ENCODE results near the gene CCDC40. TPM values are rescaled to one million over a fixed set of nuclear protein-coding genes. Genes with fewer than 3 reads are reported as not detected.

Gene CCDC40
- total and polyA plus RNA-seq, 2 donors from 2014 or later: 5.1 to 22.6 TPM

DNA sequence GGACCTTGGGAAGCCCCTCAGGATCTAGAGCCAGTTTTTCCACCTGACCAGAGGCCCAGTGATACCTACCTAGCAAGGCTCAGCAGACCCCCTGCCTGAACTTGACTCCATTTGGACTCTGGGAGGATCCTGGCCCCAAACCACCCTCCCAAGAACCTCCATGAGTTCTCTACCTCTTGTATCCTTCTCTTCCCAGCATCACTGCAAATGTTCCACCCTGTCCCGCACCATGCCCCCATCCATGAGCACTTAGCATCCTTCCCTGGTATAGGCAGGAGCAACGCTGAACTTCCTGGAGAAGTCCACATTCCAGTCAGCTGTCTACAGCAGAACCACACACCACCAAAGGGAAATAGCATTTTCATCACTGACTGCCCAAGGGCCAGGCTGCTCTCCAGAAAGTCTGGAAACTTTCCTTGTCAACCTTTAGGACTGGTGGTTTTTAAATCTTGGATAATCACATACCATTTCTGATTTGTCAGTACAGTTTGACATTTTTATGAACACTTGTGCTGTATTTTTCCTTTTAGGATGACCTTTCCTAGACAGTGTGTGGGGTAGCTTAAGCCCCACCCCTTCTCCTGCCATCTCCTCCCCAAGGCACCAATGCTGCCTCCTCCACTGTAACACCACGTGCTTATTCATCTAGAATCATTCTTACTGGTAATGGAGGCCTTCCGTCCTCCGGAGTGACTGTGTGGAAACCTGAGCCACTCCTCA, 96.6 kb downstream of the CCDC40 start:
- no peak for DNase-seq
- Histone ChIP-seq H3K4me3 (ENCODE audit: low read length in 3 of 3) (no peak overlapping the region), H3K36me3 (ENCODE audit: control insufficient read depth in 2 of 3, insufficient read depth in 3 of 3, low read length in 3 of 3) (peaks cover 3 to 29% (median 28%) of the 10 kb centered on the region in 3 donors), H3K9me3 (ENCODE audit: control insufficient read depth in 2 of 3, insufficient read depth in 1 of 3, low read length in 3 of 3) (no peaks in the 10 kb centered on the region), H3K27ac (ENCODE audit: low read depth in 2 of 2, low read length in 2 of 2) (no peak overlapping the region), H3K9ac (ENCODE audit: low read length in 3 of 3) (no peak overlapping the region), H3K27me3 (ENCODE audit: control insufficient read depth, insufficient read depth, low read length) (no peaks in the 10 kb centered on the region), H3K4me1 (ENCODE audit: control insufficient read depth in 2 of 3, insufficient read depth in 2 of 3, low read depth in 1 of 3, low read length in 3 of 3) (no peaks in the 10 kb centered on the region)
- no peak for FAIRE-seq
- TF ChIP-seq, protein P1, sequence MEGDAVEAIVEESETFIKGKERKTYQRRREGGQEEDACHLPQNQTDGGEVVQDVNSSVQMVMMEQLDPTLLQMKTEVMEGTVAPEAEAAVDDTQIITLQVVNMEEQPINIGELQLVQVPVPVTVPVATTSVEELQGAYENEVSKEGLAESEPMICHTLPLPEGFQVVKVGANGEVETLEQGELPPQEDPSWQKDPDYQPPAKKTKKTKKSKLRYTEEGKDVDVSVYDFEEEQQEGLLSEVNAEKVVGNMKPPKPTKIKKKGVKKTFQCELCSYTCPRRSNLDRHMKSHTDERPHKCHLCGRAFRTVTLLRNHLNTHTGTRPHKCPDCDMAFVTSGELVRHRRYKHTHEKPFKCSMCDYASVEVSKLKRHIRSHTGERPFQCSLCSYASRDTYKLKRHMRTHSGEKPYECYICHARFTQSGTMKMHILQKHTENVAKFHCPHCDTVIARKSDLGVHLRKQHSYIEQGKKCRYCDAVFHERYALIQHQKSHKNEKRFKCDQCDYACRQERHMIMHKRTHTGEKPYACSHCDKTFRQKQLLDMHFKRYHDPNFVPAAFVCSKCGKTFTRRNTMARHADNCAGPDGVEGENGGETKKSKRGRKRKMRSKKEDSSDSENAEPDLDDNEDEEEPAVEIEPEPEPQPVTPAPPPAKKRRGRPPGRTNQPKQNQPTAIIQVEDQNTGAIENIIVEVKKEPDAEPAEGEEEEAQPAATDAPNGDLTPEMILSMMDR (IDR thresholded peaks at IDR 0.05; ENCODE audit: borderline replicate concordance, extremely low read depth, insufficient read depth): no peak
- intact Hi-C loops (cut with DNase I): no loop called here

GRCh38 chr17:80133626-80133970, 97.2 kb downstream of the CCDC40 start:
- FAIRE-seq (no peak), DNase-seq (no peak)
- Histone ChIP-seq H3K4me3 (ENCODE audit: low read length in 3 of 3) (no peak overlapping the region), H3K9ac (ENCODE audit: low read length in 3 of 3) (no peak overlapping the region), H3K4me1 (ENCODE audit: control insufficient read depth in 2 of 3, insufficient read depth in 2 of 3, low read depth in 1 of 3, low read length in 3 of 3) (no peaks in the 10 kb centered on the region), H3K27me3 (ENCODE audit: control insufficient read depth, insufficient read depth, low read length) (no peaks in the 10 kb centered on the region), H3K36me3 (ENCODE audit: control insufficient read depth in 2 of 3, insufficient read depth in 3 of 3, low read length in 3 of 3) (peaks cover 6 to 33% (median 33%) of the 10 kb centered on the region in 3 donors), H3K9me3 (ENCODE audit: control insufficient read depth in 2 of 3, insufficient read depth in 1 of 3, low read length in 3 of 3) (no peaks in the 10 kb centered on the region), H3K27ac (ENCODE audit: low read depth in 2 of 2, low read length in 2 of 2) (no peak overlapping the region)
- intact Hi-C loops (cut with DNase I): no loop called here
- TF ChIP-seq, protein P1 (IDR thresholded peaks at IDR 0.05; ENCODE audit: borderline replicate concordance, extremely low read depth, insufficient read depth): no peak

GRCh38 chr17:80137131-80137530, 100.7 kb downstream of the CCDC40 start:
- Histone ChIP-seq H3K27ac (ENCODE audit: low read depth in 2 of 2, low read length in 2 of 2) (no peak overlapping the region), H3K9me3 (ENCODE audit: control insufficient read depth in 2 of 3, insufficient read depth in 1 of 3, low read length in 3 of 3) (no peaks in the 10 kb centered on the region), H3K36me3 (ENCODE audit: control insufficient read depth in 2 of 3, insufficient read depth in 3 of 3, low read length in 3 of 3) (peaks cover 14 to 66% (median 58%) of the 10 kb centered on the region in 3 donors), H3K27me3 (ENCODE audit: control insufficient read depth, insufficient read depth, low read length) (no peaks in the 10 kb centered on the region), H3K4me3 (ENCODE audit: low read length in 3 of 3) (no peak overlapping the region), H3K9ac (ENCODE audit: low read length in 3 of 3) (no peak overlapping the region), H3K4me1 (ENCODE audit: control insufficient read depth in 2 of 3, insufficient read depth in 2 of 3, low read depth in 1 of 3, low read length in 3 of 3) (no peaks in the 10 kb centered on the region)
- TF ChIP-seq, protein P1 (IDR thresholded peaks at IDR 0.05; ENCODE audit: borderline replicate concordance, extremely low read depth, insufficient read depth): no peak
- FAIRE-seq (no peak), DNase-seq (no peak)
- intact Hi-C loops (cut with DNase I): no loop called here

Measured in kidney (tissue), 14 donors.